ENCODE measurements around the gene AKAP8L.

The AKAP8L gene

DNA sequence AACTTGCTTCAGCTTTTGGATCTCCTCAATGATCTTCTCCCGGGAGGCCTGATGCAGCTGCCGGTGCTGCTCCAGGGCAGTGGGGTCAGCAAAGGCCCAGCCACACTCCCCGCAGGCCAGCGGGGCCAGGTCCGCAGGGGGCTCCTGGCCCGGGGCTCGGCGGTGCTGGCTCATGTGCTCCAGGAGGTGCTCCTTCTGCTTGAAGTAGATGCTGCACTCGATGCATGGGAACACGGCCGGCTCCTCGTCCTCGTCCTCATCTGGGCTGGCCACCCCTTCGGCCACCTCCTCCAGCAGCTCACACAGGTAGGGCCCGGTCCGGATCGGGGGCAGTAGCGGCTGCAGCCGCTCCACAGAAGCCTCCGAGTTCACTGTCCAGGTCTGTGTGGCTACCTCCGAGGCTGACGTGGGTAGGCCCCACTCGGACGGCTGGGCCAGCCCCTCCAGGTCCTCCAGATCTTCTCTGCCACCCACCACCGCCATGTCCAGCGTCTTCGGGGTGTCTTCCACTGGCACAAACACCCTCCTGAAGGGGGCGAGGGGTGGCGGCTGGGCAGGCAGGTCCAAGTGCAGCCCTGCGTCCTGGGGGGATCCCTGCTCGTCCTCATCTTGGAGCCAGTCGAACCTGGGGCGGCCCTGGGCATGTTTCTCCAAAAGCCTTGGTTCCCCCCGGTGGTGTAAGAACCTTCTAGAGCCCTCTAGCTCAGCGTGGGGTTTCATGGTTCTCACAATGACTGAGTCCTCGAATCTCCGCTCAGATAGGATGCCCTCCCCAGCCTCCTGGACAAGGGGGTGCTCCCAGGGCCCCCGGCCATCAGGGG, 21.2 kb upstream of the AKAP8L start:
- H3K27me3 Mint-ChIP-seq: no peaks in the 10 kb centered on the region
- H3K4me3 Mint-ChIP-seq: no peak overlapping the region
- no peaks in the 10 kb centered on the region for H3K36me3 Mint-ChIP-seq
- H3K4me1 Mint-ChIP-seq: no peaks in the 10 kb centered on the region
- H3K9me3 Mint-ChIP-seq: no peaks in the 10 kb centered on the region
- ATAC-seq: no peak
- H3K27ac Mint-ChIP-seq: no peak overlapping the region

DNA sequence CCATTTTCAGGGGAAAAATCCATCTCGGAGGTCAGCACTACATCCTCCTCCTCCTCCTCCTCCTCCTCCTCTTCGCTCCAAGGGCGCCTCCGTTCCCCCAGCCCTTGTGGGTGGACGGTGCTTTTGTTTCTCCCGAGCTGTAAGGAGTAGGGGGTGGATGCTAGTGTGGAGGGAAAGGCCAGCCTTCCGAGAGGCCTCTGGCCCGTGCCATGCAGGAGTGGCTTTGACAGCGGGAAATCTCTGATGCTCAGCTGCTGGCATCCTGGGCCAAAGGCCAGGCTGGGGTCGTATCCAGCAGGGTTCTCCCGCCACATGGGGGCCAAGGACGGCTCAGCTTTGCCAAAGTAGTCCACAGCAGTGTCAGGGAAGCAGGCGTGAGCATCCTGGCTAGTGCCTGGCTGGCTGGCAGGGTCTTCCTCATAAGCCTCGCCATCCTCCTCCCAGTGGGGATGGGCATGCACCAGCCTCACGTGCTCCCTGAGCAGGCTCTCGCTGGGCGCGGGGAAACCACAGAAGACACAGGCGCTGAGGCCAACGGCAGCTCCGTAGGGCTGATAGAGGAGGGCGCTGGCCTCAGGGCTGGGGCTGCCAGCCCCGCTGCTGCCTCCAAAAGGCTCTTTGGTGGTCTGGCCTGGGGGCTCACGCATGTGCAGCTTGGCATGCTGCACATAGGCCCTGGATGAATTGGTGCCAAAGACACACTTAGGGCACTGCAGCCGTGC, 20.5 kb upstream of the AKAP8L start:
- Mint-ChIP-seq H3K36me3 (no peaks in the 10 kb centered on the region), H3K9me3 (no peaks in the 10 kb centered on the region), H3K27ac (no peak overlapping the region), H3K4me3 (no peak overlapping the region), H3K4me1 (no peaks in the 10 kb centered on the region), H3K27me3 (no peaks in the 10 kb centered on the region)
- no peak for ATAC-seq

DNA sequence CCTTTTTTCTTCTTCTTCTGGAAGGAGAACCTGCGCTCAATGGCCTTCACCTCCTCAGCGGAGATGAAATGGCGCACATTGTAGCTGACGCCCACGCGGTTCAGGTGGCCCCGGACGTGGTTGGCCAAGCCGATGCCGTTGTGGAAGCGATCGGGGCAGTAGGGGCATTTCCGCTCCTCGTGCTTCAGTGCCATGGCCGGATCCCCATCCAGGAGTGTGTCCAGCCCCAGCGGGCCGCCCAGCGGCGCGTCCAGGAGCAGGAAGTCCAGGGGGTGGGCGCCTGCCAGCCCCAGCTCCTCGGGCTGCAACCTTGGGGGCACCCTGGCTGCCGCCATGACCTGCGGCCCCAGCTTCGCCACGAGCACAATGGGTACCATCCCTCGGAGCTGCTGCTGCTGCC, 19.8 kb upstream of the AKAP8L start:
- peaks cover 2% of the 10 kb centered on the region for H3K4me1 Mint-ChIP-seq
- H3K4me3 Mint-ChIP-seq: no peak overlapping the region
- H3K36me3 Mint-ChIP-seq: no peaks in the 10 kb centered on the region
- H3K27ac Mint-ChIP-seq: no peak overlapping the region
- ATAC-seq: no peak
- no peaks in the 10 kb centered on the region for H3K9me3 Mint-ChIP-seq
- H3K27me3 Mint-ChIP-seq: no peaks in the 10 kb centered on the region

DNA sequence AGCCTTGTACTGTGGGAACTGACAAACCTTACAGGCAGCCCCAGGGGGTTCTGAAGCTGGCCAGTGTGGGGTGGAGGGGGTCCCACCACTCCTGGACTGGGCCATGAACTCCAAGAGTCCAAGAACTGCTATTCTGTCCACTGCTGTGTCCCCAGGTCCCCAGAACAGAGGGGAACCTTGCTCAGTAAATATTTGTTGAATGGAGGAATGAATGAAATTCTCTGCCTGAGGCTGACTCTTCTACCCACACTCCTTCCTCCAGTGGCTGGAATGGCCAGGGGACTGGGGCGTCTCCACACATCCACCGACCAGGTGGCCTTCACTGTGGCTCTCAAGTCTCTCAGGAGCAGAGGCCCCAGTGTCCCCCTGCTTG, 19.3 kb upstream of the AKAP8L start:
- no peak overlapping the region for H3K4me3 Mint-ChIP-seq
- H3K27me3 Mint-ChIP-seq: no peaks in the 10 kb centered on the region
- no peaks in the 10 kb centered on the region for H3K36me3 Mint-ChIP-seq
- H3K27ac Mint-ChIP-seq: no peak overlapping the region
- peaks cover 7% of the 10 kb centered on the region for H3K4me1 Mint-ChIP-seq
- no peaks in the 10 kb centered on the region for H3K9me3 Mint-ChIP-seq
- no peak for ATAC-seq

DNA sequence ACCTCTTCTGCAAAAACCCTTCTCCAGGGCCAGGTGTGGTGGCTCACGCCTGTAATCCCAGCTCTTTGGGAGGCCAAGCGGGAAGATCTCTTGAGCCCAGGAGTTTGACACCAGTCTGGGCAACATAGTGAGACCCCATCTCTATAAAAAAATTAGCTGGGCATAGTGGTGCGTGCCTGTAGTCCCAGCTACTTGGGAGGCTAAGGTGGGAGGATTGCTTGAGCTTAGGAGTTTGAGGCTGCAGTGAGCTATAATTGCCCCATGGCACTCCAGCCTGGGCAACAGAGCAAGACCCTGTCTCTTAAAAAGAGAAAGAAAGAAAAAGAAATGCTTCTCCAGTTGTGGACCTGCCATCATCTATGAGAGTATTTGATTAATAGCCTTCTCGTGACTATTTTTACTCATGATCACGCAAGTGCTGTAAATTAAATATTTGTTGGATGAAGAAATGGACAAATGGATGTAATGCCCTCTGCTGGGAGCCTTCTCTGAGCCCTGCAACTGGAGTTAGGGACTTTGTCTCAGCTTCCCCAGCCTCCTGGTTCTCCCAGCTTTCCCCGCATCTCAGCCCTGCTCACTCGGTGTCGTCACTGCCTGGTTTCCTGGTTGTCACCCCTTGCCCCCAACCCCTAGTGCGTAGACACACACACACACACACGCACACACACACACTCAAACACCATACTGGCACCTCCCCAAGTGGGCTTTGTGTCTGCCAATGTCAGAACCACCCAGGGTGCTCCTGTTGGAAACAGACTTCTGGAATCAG, 18.8 kb upstream of the AKAP8L start:
- H3K4me3 Mint-ChIP-seq: no peak overlapping the region
- ATAC-seq: no peak
- H3K27ac Mint-ChIP-seq: no peak overlapping the region
- no peaks in the 10 kb centered on the region for H3K9me3 Mint-ChIP-seq
- no peaks in the 10 kb centered on the region for H3K27me3 Mint-ChIP-seq
- no peaks in the 10 kb centered on the region for H3K36me3 Mint-ChIP-seq
- peaks cover 11% of the 10 kb centered on the region for H3K4me1 Mint-ChIP-seq

- no peaks in the 10 kb centered on the region for H3K27me3 Mint-ChIP-seq
- no peak for ATAC-seq
- H3K36me3 Mint-ChIP-seq: no peaks in the 10 kb centered on the region
- H3K4me1 Mint-ChIP-seq: peaks cover 13% of the 10 kb centered on the region
- H3K4me3 Mint-ChIP-seq: no peak overlapping the region
- H3K27ac Mint-ChIP-seq: no peak overlapping the region
- H3K9me3 Mint-ChIP-seq: no peaks in the 10 kb centered on the region
These were observed 18.0 kb upstream of the AKAP8L start for GRCh38 chr19:15436826-15437110.

GRCh38 chr19:15436012-15436825, 17.4 kb upstream of the AKAP8L start:
- Mint-ChIP-seq H3K9me3 (no peaks in the 10 kb centered on the region), H3K4me1 (peaks cover 19% of the 10 kb centered on the region), H3K27me3 (no peaks in the 10 kb centered on the region), H3K27ac (no peak overlapping the region), H3K36me3 (no peaks in the 10 kb centered on the region), H3K4me3 (no peak overlapping the region)
- no peak for ATAC-seq

DNA sequence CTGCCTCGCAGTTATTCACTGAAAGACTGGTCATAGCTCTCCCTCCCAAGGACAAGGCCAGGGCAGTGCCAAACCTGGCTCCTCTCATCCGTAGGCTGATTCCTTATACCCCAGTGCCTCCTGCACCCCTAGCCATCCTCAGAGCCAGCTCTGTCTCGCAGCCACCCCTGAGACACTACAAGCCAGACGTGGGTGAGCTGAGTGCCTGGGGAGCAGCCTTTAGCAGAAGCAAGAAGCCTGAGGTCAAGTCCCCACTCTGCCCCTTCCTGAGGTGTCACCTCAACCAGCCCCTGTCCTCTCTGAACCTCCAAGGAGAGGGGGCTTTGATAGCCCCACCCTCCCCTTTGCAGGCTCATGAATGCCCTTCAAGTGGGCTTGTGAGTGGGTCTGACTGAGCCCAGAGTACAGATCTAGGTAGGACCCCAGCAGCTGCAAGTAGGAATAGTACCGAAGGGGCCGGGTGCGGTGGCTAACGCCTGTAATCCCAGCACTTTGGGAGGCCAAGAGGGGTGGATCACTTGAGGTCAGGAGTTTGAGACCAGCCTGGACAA, 14.8 kb upstream of the AKAP8L start:
- peak overlapping the region; percentile 93 for H3K4me3 Mint-ChIP-seq
- peak overlapping the region; percentile 97 for H3K27ac Mint-ChIP-seq
- H3K36me3 Mint-ChIP-seq: peaks cover under 1% of the 10 kb centered on the region
- no peaks in the 10 kb centered on the region for H3K9me3 Mint-ChIP-seq
- H3K4me1 Mint-ChIP-seq: peaks cover 31% of the 10 kb centered on the region
- no peak for ATAC-seq
- H3K27me3 Mint-ChIP-seq: no peaks in the 10 kb centered on the region

DNA sequence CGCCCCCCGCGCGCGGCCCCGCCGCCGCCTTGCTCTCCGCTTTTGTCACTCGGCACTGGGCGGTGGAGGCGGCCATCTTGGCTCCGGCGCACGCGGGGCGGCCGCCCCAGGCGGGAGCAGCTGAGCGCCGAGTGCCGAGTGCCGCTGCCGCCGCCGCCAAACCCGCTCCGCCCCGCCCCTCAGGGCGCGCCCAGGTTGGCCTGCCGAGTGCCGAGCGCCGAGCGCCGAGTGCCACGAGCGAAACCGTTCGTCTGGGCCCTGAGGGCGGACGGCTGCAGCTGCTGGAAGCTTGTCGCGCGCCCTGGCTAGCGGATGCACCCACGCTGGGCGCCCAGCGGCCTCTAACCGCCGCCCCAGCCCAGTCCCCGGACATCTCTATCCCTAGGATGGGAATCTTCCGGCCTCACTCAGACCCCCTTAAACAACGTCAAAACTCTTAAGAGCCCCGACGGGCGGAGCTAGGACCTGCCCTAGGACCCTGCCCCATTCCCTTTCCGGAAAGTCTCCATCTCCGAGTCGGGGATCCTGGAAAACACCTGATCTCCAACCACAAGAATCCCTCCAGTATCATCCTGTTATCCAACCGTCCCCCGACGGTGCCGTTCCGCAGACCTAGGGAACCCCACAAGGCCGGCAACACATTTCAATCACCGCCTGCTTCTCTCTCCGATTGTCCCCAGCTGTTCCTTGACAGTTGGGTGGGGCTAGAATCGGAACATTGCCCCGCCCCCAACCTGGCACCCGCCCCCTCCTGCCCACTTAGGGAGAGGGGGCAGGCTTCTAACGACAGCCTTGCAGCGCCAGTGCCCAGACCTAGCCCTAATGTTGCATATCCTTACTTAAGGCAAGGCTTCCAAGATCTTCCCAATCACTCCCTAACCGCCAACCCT, 14.1 kb upstream of the AKAP8L start:
- peak overlapping the region; percentile 97 for H3K27ac Mint-ChIP-seq
- H3K9me3 Mint-ChIP-seq: no peaks in the 10 kb centered on the region
- H3K4me3 Mint-ChIP-seq: peak overlapping the region; percentile 93
- H3K36me3 Mint-ChIP-seq: peaks cover 8% of the 10 kb centered on the region
- no peaks in the 10 kb centered on the region for H3K27me3 Mint-ChIP-seq
- peak; percentile 85 for ATAC-seq
- H3K4me1 Mint-ChIP-seq: peaks cover 31% of the 10 kb centered on the region

DNA sequence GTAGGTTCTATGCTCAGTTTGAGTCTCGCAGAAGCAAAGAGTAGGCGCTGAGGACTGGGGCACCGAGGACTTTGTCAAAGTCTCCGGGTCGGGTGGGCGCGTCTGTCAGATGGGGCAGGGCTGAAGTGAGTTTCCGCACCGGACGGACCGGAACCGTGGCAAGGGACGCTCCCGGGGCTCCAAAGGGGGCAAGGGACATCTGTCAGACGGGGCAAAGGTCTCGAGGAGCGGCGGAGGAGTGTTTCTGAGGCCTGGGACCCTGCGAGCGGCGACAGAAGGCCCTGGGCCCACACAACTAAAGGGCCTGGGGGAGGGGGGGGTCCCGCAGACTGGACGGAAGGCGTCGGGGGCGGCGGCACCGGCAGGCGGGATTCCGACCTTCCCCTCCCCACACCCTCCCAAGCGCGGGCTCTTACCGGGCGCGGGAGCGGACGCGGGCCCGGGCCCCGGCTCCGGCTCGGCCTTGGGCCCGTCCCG, 13.3 kb upstream of the AKAP8L start:
- Mint-ChIP-seq H3K27ac (peak overlapping the region; percentile 97), H3K4me1 (peaks cover 36% of the 10 kb centered on the region), H3K27me3 (no peaks in the 10 kb centered on the region), H3K36me3 (peaks cover 16% of the 10 kb centered on the region), H3K9me3 (no peaks in the 10 kb centered on the region), H3K4me3 (peak overlapping the region; percentile 91)
- no peak for ATAC-seq

- no peak for ATAC-seq
These were observed 12.7 kb upstream of the AKAP8L start for GRCh38 chr19:15431396-15432017.

DNA sequence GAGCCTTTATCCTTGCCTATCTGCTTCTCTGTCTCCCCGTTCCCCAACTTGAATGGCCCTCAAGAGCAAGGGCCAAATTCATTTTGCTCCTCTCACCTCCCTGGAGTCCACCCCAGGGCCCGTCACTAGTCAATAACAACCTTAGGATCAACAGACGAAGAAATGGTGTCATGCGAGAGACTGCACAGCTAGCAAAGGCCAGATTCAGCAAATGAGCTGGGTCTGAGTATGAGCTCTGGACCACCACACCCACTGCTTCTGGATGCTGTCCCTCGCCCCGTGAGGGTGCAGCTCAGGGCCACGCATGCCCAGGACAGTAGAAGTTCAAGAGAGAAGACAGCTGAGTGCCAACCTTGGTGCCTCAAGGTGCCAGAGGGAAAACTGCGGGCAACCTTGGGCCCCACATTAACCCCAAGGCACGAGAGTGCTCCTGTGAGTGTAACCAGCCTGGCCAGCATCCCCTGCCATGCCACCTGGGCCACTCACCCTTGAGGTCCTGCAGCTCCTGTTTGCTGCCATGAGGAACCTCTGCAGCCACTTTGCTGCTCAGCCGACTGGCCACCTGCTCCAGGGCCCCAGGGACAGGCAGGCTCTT, 11.8 kb upstream of the AKAP8L start:
- peaks cover 37% of the 10 kb centered on the region for H3K4me1 Mint-ChIP-seq
- H3K9me3 Mint-ChIP-seq: no peaks in the 10 kb centered on the region
- no peak for ATAC-seq
- peak overlapping the region; percentile 91 for H3K4me3 Mint-ChIP-seq
- H3K27me3 Mint-ChIP-seq: no peaks in the 10 kb centered on the region
- peaks cover 30% of the 10 kb centered on the region for H3K36me3 Mint-ChIP-seq
- H3K27ac Mint-ChIP-seq: peak overlapping the region; percentile 97

More at GRCh38 chr19:15431396-15432017, 12.7 kb upstream of the AKAP8L start:
- no peaks in the 10 kb centered on the region for H3K27me3 Mint-ChIP-seq
- H3K9me3 Mint-ChIP-seq: no peaks in the 10 kb centered on the region
- H3K27ac Mint-ChIP-seq: peak overlapping the region; percentile 97
- peak overlapping the region; percentile 91 for H3K4me3 Mint-ChIP-seq
- H3K4me1 Mint-ChIP-seq: peaks cover 37% of the 10 kb centered on the region
- peaks cover 21% of the 10 kb centered on the region for H3K36me3 Mint-ChIP-seq

DNA sequence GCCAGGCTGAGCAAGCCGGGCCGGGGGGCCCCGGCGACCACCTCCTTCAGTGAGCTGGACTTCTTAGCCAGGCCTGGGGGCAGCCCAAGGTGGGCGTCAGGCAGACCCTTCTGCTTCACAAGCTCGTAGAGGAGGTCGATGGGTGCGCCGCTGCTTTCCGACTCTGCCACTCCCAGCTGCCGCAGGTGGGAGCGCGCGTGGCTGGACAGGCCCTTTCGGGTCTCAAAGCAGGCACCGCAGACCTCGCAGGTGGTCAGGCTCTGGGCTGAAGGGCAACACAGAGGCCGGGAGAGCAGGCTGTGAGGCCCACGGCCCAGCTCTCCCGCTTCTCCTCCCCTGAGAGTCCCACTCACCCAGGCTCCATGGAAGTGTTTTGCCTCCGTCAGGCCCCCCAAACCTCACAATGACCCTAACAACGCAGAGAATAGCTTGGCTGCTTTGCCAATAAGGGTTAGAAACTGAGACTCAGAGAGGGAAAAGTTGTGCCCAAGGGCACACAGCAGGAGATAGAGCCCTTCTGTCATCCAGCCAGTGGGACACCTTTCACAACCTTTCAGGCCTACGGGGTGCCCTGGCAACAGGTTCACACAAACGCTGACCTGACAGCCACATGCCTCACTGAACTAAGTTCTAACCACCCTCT, 11.2 kb upstream of the AKAP8L start:
- Mint-ChIP-seq H3K4me1 (peaks cover 37% of the 10 kb centered on the region), H3K9me3 (no peaks in the 10 kb centered on the region), H3K36me3 (peaks cover 34% of the 10 kb centered on the region), H3K27ac (peak overlapping the region; percentile 97), H3K4me3 (no peak overlapping the region), H3K27me3 (no peaks in the 10 kb centered on the region)
- ATAC-seq: no peak

Data from stimulated activated memory B cell treated with anti-CD40 and anti-IgM and Interleukin-4, amounts not matched to agents 10 μg/mL and 1 μg/mL and 100 μg/mL, for 72 hours (primary cell).